Measurements from ENCODE around the gene GPSM1.
A peak's percentile ranks its signal among the peaks of the same experiment; 100 is the strongest.

Gene GPSM1

GRCh38 chr9:136334541-136334940, 7.2 kb downstream of the GPSM1 start:
- no peak for DNase-seq

GRCh38 chr9:136335296-136336155, 8.2 kb downstream of the GPSM1 start:
- no peak for DNase-seq

GRCh38 chr9:136336156-136336870, 9.0 kb downstream of the GPSM1 start:
- DNase-seq, result no peak

- no peak for DNase-seq
These were observed 9.5 kb downstream of the GPSM1 start for GRCh38 chr9:136336881-136337280.

- no peak for DNase-seq
These were observed 10.4 kb downstream of the GPSM1 start for GRCh38 chr9:136337416-136338395.

GRCh38 chr9:136338511-136338910, 11.2 kb downstream of the GPSM1 start:
- DNase-seq, result no peak

- DNase-seq, result peak; percentile 89
These were observed 12.0 kb downstream of the GPSM1 start for GRCh38 chr9:136339173-136339957.

- DNase-seq, result no peak
These were observed 12.6 kb downstream of the GPSM1 start for GRCh38 chr9:136339958-136340310.

- no peak for DNase-seq
These were observed 13.2 kb downstream of the GPSM1 start for GRCh38 chr9:136340356-136341041.

- DNase-seq, result no peak
These were observed 13.8 kb downstream of the GPSM1 start for GRCh38 chr9:136341042-136341655.

- DNase-seq, result no peak
These were observed 14.4 kb downstream of the GPSM1 start for GRCh38 chr9:136341769-136342168.

- DNase-seq, result peak; percentile 65
These were observed 15.1 kb downstream of the GPSM1 start for GRCh38 chr9:136342181-136343120.

- no peak for DNase-seq
These were observed 16.0 kb downstream of the GPSM1 start for GRCh38 chr9:136343121-136343883.

GRCh38 chr9:136343884-136344269, 16.5 kb downstream of the GPSM1 start:
- no peak for DNase-seq

- DNase-seq, result no peak
These were observed 17.4 kb downstream of the GPSM1 start for GRCh38 chr9:136344544-136345280.

GRCh38 chr9:136345281-136346156, 18.2 kb downstream of the GPSM1 start:
- peak; percentile 85 for DNase-seq

GRCh38 chr9:136346157-136346481, 18.8 kb downstream of the GPSM1 start:
- DNase-seq, result no peak

Data from DMS53 (cell line).